SU-DHL-6 (cell line): ENCODE data around the gene TMEM167A.

ENCODE experiments used
- CTCF ChIP-seq: fragments of 200-600 bp; sonication (generic); IDR thresholded peaks from one replicate; pipeline ENCODE4 v1.5.1; 2017; ENCODE audit warnings: antibody characterized with exemption, mild to moderate bottlenecking, low read length, moderate library complexity; ENCODE audit not compliant: insufficient read depth, poor library complexity, severe bottlenecking
- EZH2phosphoT487 ChIP-seq: fragments of 200-600 bp; sonication (generic), shearing (Covaris generic); conservative IDR thresholded peaks from 2 replicates; pipeline ENCODE4 v1.6.1; 2018; ENCODE audit warnings: mild to moderate bottlenecking, antibody characterized with exemption, low read length, moderate library complexity, mixed read lengths

GRCh38 chr5:83007755-83008154 lies 69.4 kb downstream of the TMEM167A start:
- TF ChIP-seq CTCF: no peak
- TF ChIP-seq EZH2phosphoT487: no peak
